ENCODE measurements around the gene ALDH2.
"Not testable (repeated sequence)": the region's sequence is repeated elsewhere in the genome, so short reads cannot be mapped to it uniquely, and the experiment has no call there.

Gene ALDH2

GRCh38 chr12:111828338-111828979 lies 61.7 kb downstream of the ALDH2 start:
- DNase-seq, result no peak

DNA sequence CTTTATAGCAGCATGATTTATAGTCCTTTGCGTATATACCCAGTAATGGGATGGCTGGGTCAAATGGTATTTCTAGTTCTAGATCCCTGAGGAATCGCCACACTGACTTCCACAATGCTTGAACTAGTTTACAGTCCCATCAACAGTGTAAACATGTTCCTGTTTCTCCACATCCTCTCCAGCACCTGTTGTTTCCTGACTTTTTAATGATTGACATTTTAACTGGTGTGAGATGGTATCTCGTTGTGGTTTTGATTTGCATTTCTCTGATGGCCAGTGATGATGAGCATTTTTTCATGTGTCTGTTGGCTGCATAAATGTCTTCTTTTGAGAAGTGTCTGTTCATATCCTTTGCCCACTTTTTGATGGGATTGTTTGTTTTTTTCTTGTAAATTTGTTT lies 62.9 kb downstream of the ALDH2 start:
- not testable (repeated sequence) for DNase-seq

- not testable (repeated sequence) for DNase-seq
Measured at GRCh38 chr12:111834740-111835386, 68.1 kb downstream of the ALDH2 start.

DNA sequence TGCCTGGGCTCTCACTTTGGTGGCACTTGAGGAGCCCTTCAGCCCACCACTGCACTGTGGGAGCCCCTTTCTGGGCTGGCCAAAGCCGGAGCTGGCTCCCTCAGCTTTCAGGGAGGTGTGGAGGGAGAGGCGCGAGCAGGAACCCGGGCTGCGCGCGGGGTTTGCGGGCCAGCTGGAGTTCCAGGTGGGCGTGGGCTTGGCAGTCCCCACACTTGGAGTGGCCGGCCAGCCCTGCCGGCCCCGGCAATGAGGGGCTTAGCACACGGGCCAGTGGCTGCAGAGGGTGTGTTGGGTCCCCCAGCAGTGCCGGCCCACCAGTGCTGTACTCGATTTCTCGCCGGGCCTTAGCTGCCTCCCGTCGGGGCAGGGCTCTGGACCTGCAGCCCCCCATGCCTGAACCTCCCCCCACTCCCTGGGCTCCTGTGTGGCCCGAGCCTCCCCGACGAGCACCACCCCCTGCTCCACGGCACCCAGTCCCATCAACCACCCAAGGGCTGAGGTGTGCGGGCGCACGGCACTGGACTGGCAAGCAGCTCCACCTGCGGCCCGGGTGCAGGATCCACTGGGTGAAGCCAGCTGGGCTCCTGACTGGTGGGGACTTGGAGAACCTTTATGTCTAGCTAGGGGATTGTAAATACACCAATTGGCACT lies 68.9 kb downstream of the ALDH2 start:
- not testable (repeated sequence) for DNase-seq

DNA sequence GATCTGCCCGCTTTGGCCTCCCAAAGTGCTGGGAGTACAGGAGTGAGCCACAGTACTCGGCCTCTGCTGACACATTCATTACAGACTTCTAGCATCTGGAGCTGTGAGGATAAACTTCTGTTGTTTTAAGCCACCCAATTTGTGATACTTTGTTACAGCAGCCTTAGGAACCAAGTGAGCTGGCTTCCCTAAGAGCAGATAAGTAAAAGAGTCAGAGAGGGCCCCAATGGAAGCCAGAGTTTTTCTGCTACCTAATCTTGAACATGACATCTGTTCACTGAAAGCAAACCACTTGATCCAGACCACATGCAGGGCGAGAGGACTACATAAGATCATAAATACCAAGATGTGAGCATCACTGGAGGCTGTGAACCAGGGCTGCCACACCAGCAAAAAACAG lies 71.6 kb downstream of the ALDH2 start:
- no peak for DNase-seq

DNA sequence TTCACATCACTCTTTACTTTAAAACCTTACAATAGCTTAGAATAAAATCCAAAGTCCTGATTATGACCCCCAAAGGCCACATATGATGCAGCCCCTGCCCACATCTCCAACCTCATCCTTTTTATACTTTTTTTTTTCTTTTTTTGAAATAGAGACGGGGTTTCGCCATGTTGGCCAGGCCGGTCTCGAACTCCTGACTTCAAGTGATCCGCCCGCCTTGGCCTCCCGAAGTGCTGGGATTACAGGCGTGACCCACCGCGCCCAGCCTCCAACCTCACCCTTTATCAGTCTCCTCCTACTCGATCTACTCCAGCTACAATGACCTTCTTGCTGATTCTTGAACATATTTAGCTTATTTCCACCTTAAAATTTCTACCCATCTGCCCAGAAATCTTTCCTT lies 74.1 kb downstream of the ALDH2 start:
- DNase-seq, result no peak

DNA sequence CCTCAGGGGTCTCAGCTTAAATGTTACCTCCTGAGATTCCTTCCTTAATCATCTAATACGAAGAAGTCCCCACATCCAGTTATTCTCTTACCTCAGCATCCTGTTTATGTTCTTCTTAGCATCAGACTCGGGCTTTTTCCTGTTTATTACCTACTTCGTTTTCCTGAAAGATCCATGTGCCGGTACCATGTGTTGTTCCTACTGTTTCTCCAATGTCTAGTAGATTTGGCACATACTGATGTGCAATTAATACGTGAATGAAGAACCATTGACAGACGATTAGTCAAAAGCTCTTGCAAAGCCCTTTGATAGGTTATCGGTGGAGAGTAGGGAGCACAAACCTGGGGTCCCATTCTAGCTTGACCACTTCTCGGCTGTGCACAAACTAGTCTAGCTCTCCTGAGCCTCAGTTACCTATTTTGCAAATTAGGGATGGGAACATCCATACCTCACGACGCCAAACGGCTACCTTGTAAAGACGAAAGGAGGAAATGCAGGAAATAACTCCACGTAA lies 74.6 kb downstream of the ALDH2 start:
- DNase-seq, result no peak

GRCh38 chr12:111841750-111842555 lies 75.2 kb downstream of the ALDH2 start, which contains the start of gene MAPKAPK5:
MAPKAPK5 (plus strand) TSS chr12:111842228; CDS start chr12:111842734, 506 bp downstream.
- DNase-seq, result peak; percentile 92

- DNase-seq, result peak; percentile 8
Measured at GRCh38 chr12:111842556-111843396, 76.0 kb downstream of the ALDH2 start.

- DNase-seq, result no peak
Measured at GRCh38 chr12:111846016-111846415, 79.3 kb downstream of the ALDH2 start.

GRCh38 chr12:111850526-111850925 lies 83.8 kb downstream of the ALDH2 start:
- DNase-seq, result no peak

DNA sequence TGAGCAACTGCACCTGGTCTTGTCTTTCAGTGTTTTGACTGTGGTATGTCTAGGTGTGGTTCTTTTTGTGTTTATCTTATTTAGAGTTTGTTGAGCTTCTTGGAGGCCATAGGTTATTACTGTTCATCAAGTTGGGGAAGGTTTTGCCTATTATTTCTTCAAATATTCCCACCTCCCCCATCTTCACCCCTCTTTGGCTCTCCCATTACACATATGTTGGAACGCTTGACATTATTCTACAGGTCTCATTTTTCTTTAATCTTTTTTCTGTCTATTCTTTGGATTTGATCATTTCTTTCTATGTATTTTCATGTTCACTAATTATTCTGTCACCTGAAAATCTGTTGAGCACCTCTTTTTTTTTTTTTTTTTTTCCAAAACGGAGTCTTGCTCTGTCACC lies 91.5 kb downstream of the ALDH2 start:
- DNase-seq, result no peak

DNA sequence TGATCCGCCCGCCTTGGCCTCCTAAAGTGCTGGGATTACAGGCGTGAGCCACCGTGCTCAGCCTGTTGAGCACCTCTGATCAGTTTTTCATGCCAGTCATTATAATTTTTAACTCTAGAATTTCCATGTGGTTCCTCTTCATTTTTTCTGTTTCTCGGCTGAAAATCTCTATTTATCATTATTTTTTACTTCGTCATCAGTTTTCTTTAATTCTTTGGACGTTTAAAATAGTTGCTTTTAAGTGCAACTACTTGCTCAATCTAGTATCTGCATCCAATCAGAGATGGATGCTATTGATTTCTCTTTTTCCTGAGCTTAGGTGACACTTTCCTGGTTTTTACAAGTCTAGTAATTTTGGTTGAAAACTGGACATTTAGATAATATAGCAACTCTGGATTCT lies 92.0 kb downstream of the ALDH2 start:
- no peak for DNase-seq

DNA sequence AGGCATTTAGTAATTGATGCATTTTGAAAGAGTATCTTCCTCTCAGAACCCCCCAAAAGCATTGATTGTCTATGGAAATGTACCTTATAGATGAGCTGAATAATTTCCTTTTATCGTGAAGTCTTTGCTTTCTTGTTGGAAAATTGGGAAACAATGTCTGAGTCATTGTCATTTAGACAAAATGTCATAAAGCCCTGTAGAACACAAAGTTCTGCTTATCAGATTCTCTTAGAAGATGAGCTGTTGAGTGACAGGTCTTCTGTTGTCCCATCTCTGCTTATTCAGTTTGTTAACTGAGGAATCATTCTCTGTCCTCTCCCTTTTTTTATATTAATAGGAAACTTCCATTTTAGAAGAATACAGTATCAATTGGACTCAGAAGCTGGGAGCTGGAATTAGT lies 98.2 kb downstream of the ALDH2 start:
- DNase-seq, result no peak
